T-helper 1 cell treated with Interleukin-12 subunit alpha and Interleukin-12 subunit beta and Interleukin-4 antibody, amounts not matched to agents 30 μg/mL and 1 μg/mL, for 36 hours (primary cell): Measurements from ENCODE around the gene LRRC27.
A peak's percentile ranks its signal among the peaks of the same experiment; 100 is the strongest.

ENCODE experiments used
- H3K27ac Mint-ChIP-seq: one replicate; pipeline ENCODE4 v1.8.0; 2021; ENCODE audit warnings: mild to moderate bottlenecking, mixed read lengths
- H3K27me3 Mint-ChIP-seq: one replicate; pipeline ENCODE4 v1.8.0; 2021; ENCODE audit warnings: low read depth, mixed read lengths
- H3K36me3 Mint-ChIP-seq: one replicate; pipeline ENCODE4 v1.8.0; 2021; ENCODE audit warnings: low read depth, mixed read lengths
- H3K4me1 Mint-ChIP-seq: one replicate; pipeline ENCODE4 v1.8.0; 2021; ENCODE audit warnings: low read depth, mixed read lengths
- H3K4me3 Mint-ChIP-seq: one replicate; pipeline ENCODE4 v1.8.0; 2021; ENCODE audit warnings: mild to moderate bottlenecking, moderate library complexity, mixed read lengths
- H3K9me3 Mint-ChIP-seq: one replicate; pipeline ENCODE4 v1.8.0; 2021; ENCODE audit warnings: mixed read lengths

LRRC27 gene

GRCh38 chr10:132402781-132403241 lies 70.8 kb downstream of the LRRC27 start:
- H3K27me3 Mint-ChIP-seq = no peaks in the 10 kb centered on the region
- H3K27ac Mint-ChIP-seq = no peak overlapping the region
- H3K4me1 Mint-ChIP-seq = peaks cover 2% of the 10 kb centered on the region
- no peaks in the 10 kb centered on the region for H3K9me3 Mint-ChIP-seq
- peaks cover 4% of the 10 kb centered on the region for H3K36me3 Mint-ChIP-seq
- H3K4me3 Mint-ChIP-seq = no peak overlapping the region

GRCh38 chr10:132403511-132404168 lies 71.6 kb downstream of the LRRC27 start:
- H3K9me3 Mint-ChIP-seq = no peaks in the 10 kb centered on the region
- peaks cover 4% of the 10 kb centered on the region for H3K4me1 Mint-ChIP-seq
- H3K27me3 Mint-ChIP-seq = no peaks in the 10 kb centered on the region
- H3K27ac Mint-ChIP-seq = no peak overlapping the region
- H3K36me3 Mint-ChIP-seq = peaks cover 4% of the 10 kb centered on the region
- H3K4me3 Mint-ChIP-seq = no peak overlapping the region

GRCh38 chr10:132404169-132404880 lies 72.3 kb downstream of the LRRC27 start:
- Mint-ChIP-seq H3K4me3 (no peak overlapping the region), H3K4me1 (peaks cover 4% of the 10 kb centered on the region), H3K9me3 (no peaks in the 10 kb centered on the region)

GRCh38 chr10:132404911-132405462 lies 73.0 kb downstream of the LRRC27 start:
- Mint-ChIP-seq H3K4me1 (peaks cover 4% of the 10 kb centered on the region), H3K4me3 (no peak overlapping the region), H3K9me3 (no peaks in the 10 kb centered on the region), H3K27me3 (no peaks in the 10 kb centered on the region), H3K36me3 (peaks cover 4% of the 10 kb centered on the region), H3K27ac (no peak overlapping the region)

More at GRCh38 chr10:132404169-132404880, 72.3 kb downstream of the LRRC27 start:
- no peaks in the 10 kb centered on the region for H3K27me3 Mint-ChIP-seq
- H3K36me3 Mint-ChIP-seq = peaks cover 4% of the 10 kb centered on the region
- no peak overlapping the region for H3K27ac Mint-ChIP-seq

GRCh38 chr10:132405463-132405991 lies 73.5 kb downstream of the LRRC27 start:
- peaks cover 4% of the 10 kb centered on the region for H3K4me1 Mint-ChIP-seq

GRCh38 chr10:132406181-132406580 lies 74.2 kb downstream of the LRRC27 start:
- H3K27ac Mint-ChIP-seq = no peak overlapping the region
- H3K4me3 Mint-ChIP-seq = no peak overlapping the region

More at GRCh38 chr10:132405463-132405991, 73.5 kb downstream of the LRRC27 start:
- Mint-ChIP-seq H3K27me3 (no peaks in the 10 kb centered on the region), H3K9me3 (no peaks in the 10 kb centered on the region), H3K36me3 (peaks cover 4% of the 10 kb centered on the region), H3K27ac (no peak overlapping the region), H3K4me3 (no peak overlapping the region)

GRCh38 chr10:132406750-132407149 lies 74.8 kb downstream of the LRRC27 start:
- Mint-ChIP-seq H3K36me3 (peaks cover 4% of the 10 kb centered on the region), H3K27ac (no peak overlapping the region), H3K4me3 (no peak overlapping the region), H3K4me1 (peaks cover 4% of the 10 kb centered on the region), H3K27me3 (no peaks in the 10 kb centered on the region), H3K9me3 (no peaks in the 10 kb centered on the region)

More at GRCh38 chr10:132406181-132406580, 74.2 kb downstream of the LRRC27 start:
- Mint-ChIP-seq H3K27me3 (no peaks in the 10 kb centered on the region), H3K36me3 (peaks cover 4% of the 10 kb centered on the region), H3K9me3 (no peaks in the 10 kb centered on the region), H3K4me1 (peaks cover 4% of the 10 kb centered on the region)

GRCh38 chr10:132407243-132407746 lies 75.3 kb downstream of the LRRC27 start:
- H3K4me1 Mint-ChIP-seq = peaks cover 4% of the 10 kb centered on the region
- H3K36me3 Mint-ChIP-seq = peaks cover 4% of the 10 kb centered on the region
- H3K27ac Mint-ChIP-seq = no peak overlapping the region

GRCh38 chr10:132407846-132408278 lies 75.9 kb downstream of the LRRC27 start:
- Mint-ChIP-seq H3K27ac (no peak overlapping the region), H3K4me1 (peaks cover 4% of the 10 kb centered on the region), H3K4me3 (peak overlapping the region; percentile 17), H3K27me3 (no peaks in the 10 kb centered on the region), H3K36me3 (peaks cover 4% of the 10 kb centered on the region), H3K9me3 (no peaks in the 10 kb centered on the region)

More at GRCh38 chr10:132407243-132407746, 75.3 kb downstream of the LRRC27 start:
- Mint-ChIP-seq H3K27me3 (no peaks in the 10 kb centered on the region), H3K9me3 (no peaks in the 10 kb centered on the region), H3K4me3 (no peak overlapping the region)

- no peaks in the 10 kb centered on the region for H3K27me3 Mint-ChIP-seq
- H3K9me3 Mint-ChIP-seq = no peaks in the 10 kb centered on the region
- H3K36me3 Mint-ChIP-seq = peaks cover 4% of the 10 kb centered on the region
- no peak overlapping the region for H3K27ac Mint-ChIP-seq
- peak overlapping the region; percentile 17 for H3K4me3 Mint-ChIP-seq
- peaks cover 2% of the 10 kb centered on the region for H3K4me1 Mint-ChIP-seq
Observed at GRCh38 chr10:132408367-132408781, 76.4 kb downstream of the LRRC27 start.

- no peaks in the 10 kb centered on the region for H3K9me3 Mint-ChIP-seq
- H3K4me1 Mint-ChIP-seq = peaks cover 2% of the 10 kb centered on the region
- H3K36me3 Mint-ChIP-seq = peaks cover 4% of the 10 kb centered on the region
- H3K4me3 Mint-ChIP-seq = no peak overlapping the region
- H3K27ac Mint-ChIP-seq = no peak overlapping the region
- H3K27me3 Mint-ChIP-seq = no peaks in the 10 kb centered on the region
Observed at GRCh38 chr10:132408823-132409666, 77.1 kb downstream of the LRRC27 start.

GRCh38 chr10:132409667-132410028 lies 77.7 kb downstream of the LRRC27 start:
- no peaks in the 10 kb centered on the region for H3K27me3 Mint-ChIP-seq
- H3K9me3 Mint-ChIP-seq = no peaks in the 10 kb centered on the region
- peaks cover 4% of the 10 kb centered on the region for H3K36me3 Mint-ChIP-seq
- H3K4me1 Mint-ChIP-seq = peaks cover 2% of the 10 kb centered on the region
- H3K4me3 Mint-ChIP-seq = no peak overlapping the region
- no peak overlapping the region for H3K27ac Mint-ChIP-seq

- Mint-ChIP-seq H3K4me3 (no peak overlapping the region), H3K27me3 (no peaks in the 10 kb centered on the region), H3K27ac (no peak overlapping the region), H3K4me1 (peaks cover 2% of the 10 kb centered on the region), H3K36me3 (peaks cover 8% of the 10 kb centered on the region), H3K9me3 (no peaks in the 10 kb centered on the region)
Observed at GRCh38 chr10:132410056-132410778, 78.2 kb downstream of the LRRC27 start.
